ENCODE measurements around the gene COQ10A. TPM values are rescaled to one million over a fixed set of nuclear protein-coding genes. Genes with fewer than 3 reads are reported as not detected.

The COQ10A gene
- total and polyA plus RNA-seq, 2 of the 13 experiments (the other 11 are each of a cell fraction or from before 2014, with no cell fraction given): 21.0 to 37.3 TPM

GRCh38 chr12:56266693-56267442, at the start of gene COQ10A (continued):
- TF ChIP-seq JUNB (CRISPR knock-in tag; IDR thresholded peaks at IDR 0.05; ENCODE audit: borderline replicate concordance) (no peak), ZNF512B (CRISPR knock-in tag; IDR thresholded peaks at IDR 0.05; ENCODE audit: borderline replicate concordance) (no peak), ETV5 (CRISPR knock-in tag; IDR thresholded peaks at IDR 0.05; ENCODE audit: borderline replicate concordance) (peak; percentile 74), SOX6 (IDR thresholded peaks at IDR 0.05) (no peak), SOX6 (CRISPR knock-in tag; IDR thresholded peaks at IDR 0.05) (peak; percentile 60), GABPA (IDR thresholded peaks at IDR 0.05; ENCODE audit: low read depth, low read length) (peak; percentile 77), GABPA (CRISPR knock-in tag; IDR thresholded peaks at IDR 0.05; ENCODE audit: low read depth) (peak; percentile 93), PRDM10 (CRISPR knock-in tag; IDR thresholded peaks at IDR 0.05; ENCODE audit: low read depth) (peak; percentile 75; the same call in 1 of the 2 replicates), ZNF281 (CRISPR knock-in tag; IDR thresholded peaks at IDR 0.05; ENCODE audit: borderline replicate concordance) (no peak), SETDB1 (CRISPR knock-in tag; IDR thresholded peaks at IDR 0.05; ENCODE audit: borderline replicate concordance) (no peak), FOXP1 (IDR thresholded peaks at IDR 0.05) (no peak), FOXP1 (CRISPR knock-in tag; IDR thresholded peaks at IDR 0.05) (no peak), HOMEZ (CRISPR knock-in tag; IDR thresholded peaks at IDR 0.05; ENCODE audit: low read depth) (peak; percentile 66; the same call in 1 of the 2 replicates), KAT8 (CRISPR knock-in tag; IDR thresholded peaks at IDR 0.05) (peak; percentile 77; the same call in 1 of the 2 replicates), ZNF251 (CRISPR knock-in tag; IDR thresholded peaks at IDR 0.05) (no peak), RFXANK (CRISPR knock-in tag; IDR thresholded peaks at IDR 0.05) (no peak), HIC2 (CRISPR knock-in tag; IDR thresholded peaks at IDR 0.05; ENCODE audit: low read depth) (0 out of 2 replicates have a peak, but pooled peaks have one; percentile 37)

Data from HepG2 (cell line).